NT2/D1 (cell line): ENCODE results near the gene DCBLD2.

Experiments
- DNase-seq: peaks from one replicate; pipeline ENCODE4 v3.0.0-alpha.2; 2011; ENCODE audit warnings: low read depth, low spot score
- H3K27me3 ChIP-seq: 2 replicates; pipeline ENCODE4 v1.6.0; 2011; ENCODE audit warnings: mild to moderate bottlenecking; ENCODE audit not compliant: insufficient read length, insufficient read depth
- H3K36me3 ChIP-seq: 2 replicates; pipeline ENCODE4 v1.6.1; 2011; ENCODE audit warnings: mild to moderate bottlenecking, low read length, mixed read lengths; ENCODE audit not compliant: insufficient read depth, insufficient read length
- H3K4me1 ChIP-seq: 2 replicates; pipeline ENCODE4 v1.5.1; 2011; ENCODE audit not compliant: insufficient read depth, insufficient read length
- H3K4me3 ChIP-seq: 2 replicates; pipeline ENCODE4 v1.5.1; 2011; ENCODE audit warnings: low read depth; ENCODE audit not compliant: insufficient read length
- H3K9ac ChIP-seq: 2 replicates; pipeline ENCODE4 v1.6.0; 2011; ENCODE audit warnings: low read depth; ENCODE audit not compliant: insufficient read length
- H3K9me3 ChIP-seq: 2 replicates; pipeline ENCODE4 v1.5.1; 2011; ENCODE audit warnings: mild to moderate bottlenecking, low read length; ENCODE audit not compliant: insufficient read depth
- SUZ12 ChIP-seq: IDR thresholded peaks from 2 replicates; pipeline ENCODE4 v1.6.1; 2011; ENCODE audit not compliant: insufficient read length, insufficient read depth; ENCODE audit errors: extremely low read depth
- YY1 ChIP-seq: IDR thresholded peaks from 2 replicates; pipeline ENCODE4 v1.6.1; 2011; ENCODE audit not compliant: insufficient read length, insufficient read depth
- ZNF274 ChIP-seq: IDR thresholded peaks from 2 replicates; pipeline ENCODE4 v1.6.1; 2011; ENCODE audit warnings: mild to moderate bottlenecking, low read depth, low read length

The DCBLD2 gene

DNA sequence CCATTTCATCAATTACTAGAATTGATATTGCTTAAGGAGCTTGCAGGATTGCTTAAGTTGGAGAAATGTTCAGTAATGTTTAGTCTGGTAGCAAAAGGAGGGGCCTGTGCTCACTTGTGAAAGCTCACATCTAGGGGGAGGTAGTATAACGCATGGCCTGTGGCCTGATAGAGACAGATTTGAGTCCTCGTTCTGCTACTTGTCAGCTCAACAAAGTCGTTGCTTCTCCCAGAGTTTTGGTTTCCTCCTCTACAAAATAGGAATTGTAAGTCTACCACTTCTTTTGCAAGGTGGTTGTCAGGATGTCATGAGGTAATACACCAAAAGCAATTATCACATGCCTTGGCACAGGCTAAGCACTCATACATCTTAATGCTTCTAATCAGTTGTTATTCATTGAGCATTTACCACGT, 137.0 kb downstream of the DCBLD2 start:
- TF ChIP-seq YY1 (no peak), SUZ12 (no peak), ZNF274 (no peak)
- Histone ChIP-seq H3K27me3 (no peaks in the 10 kb centered on the region), H3K9me3 (no peaks in the 10 kb centered on the region), H3K4me1 (no peaks in the 10 kb centered on the region), H3K36me3 (no peaks in the 10 kb centered on the region), H3K9ac (no peak overlapping the region), H3K4me3 (no peak overlapping the region)
- DNase-seq = no peak

DNA sequence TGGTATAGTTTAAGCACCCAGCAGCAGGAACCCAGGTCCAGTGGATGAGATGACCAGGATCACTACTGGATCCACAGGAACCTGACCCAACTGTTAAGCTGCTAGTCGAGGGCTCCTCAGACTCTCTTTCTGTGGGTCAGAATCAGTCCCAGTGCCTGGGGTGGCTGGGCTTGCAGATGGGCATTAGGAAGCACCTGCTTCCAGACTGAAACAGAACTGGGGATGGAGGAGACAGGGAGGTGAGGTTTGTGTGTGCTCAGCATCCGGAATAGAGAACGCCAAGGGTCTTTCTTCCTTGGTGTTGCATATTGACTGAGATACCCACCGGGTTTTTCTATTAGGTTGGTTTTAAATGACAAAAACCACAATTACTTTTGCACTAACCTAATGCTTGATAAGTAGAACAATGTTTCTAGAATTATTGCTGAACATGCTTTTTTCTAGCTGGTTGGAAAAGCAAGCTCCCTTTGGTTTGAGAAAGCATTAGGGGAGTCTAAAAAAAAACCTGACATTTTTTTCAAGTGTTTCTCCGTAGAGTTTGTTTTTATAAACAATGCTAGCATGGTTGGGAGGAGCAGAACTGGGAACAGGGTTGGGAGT, 137.6 kb downstream of the DCBLD2 start:
- Histone ChIP-seq H3K27me3 (no peaks in the 10 kb centered on the region), H3K36me3 (no peaks in the 10 kb centered on the region), H3K4me3 (no peak overlapping the region), H3K9ac (no peak overlapping the region), H3K4me1 (no peaks in the 10 kb centered on the region), H3K9me3 (no peaks in the 10 kb centered on the region)
- TF ChIP-seq SUZ12 = no peak
- no peak for TF ChIP-seq YY1
- TF ChIP-seq ZNF274 = no peak
- DNase-seq = no peak

DNA sequence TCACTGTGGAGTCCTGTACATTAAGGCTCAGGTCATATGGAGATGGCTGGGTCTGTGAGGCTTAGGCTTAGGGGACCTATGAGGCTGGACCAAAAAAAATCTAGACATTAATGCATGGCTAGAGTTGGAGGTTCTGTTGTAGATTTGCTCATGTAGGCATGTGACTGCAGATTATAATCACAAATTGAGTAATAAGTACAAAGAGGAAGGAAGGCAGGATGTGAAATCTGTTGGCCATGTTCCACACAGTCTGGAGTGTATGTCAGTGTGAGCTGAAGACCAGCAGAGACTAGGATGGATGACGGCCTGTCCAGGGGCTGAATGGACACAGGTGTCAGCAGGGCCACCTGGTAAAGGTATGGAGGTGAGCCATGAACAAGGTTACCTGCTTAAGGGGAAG, 138.4 kb downstream of the DCBLD2 start, which contains the start of gene ST3GAL6:
ST3GAL6 (plus strand) TSS at position 265 of the 400 bp plus-strand sequence. CDS start 5,101 bp downstream, outside the sequence.
- DNase-seq = no peak
- Histone ChIP-seq H3K27me3 (no peaks in the 10 kb centered on the region), H3K36me3 (no peaks in the 10 kb centered on the region), H3K9me3 (no peaks in the 10 kb centered on the region), H3K4me3 (no peak within 1 kb of the TSS), H3K4me1 (no peaks in the 10 kb centered on the region), H3K9ac (no peak within 1 kb of the TSS)
- no peak for TF ChIP-seq YY1
- no peak for TF ChIP-seq SUZ12
- no peak for TF ChIP-seq ZNF274

DNA sequence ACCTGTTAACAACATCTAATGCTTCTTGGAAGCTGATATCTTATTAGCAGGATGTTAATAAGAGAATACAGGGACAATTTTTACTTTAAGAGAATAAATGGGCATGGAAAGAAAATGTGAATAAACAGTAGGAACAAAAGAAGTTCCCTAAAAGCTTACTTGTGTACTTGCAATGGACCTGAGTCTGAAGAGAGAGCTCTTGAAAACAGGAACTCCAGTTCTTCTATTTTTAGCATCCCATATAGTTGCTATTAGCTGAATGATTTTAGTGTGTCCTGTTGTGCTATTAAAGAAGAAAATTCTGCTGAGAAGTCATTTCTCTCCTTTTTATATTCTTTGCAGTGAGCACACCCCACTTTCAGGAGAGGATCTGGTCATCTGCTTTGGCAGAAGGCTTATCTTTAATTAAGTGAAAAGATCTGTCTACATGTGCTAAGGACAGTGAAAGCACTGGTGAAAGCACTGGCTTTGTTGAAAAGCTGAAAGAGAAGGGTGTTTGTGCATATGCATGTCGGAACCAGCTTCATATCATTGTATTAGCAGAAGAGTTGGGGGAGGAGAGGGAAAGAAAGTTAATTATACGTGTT, 139.8 kb downstream of the DCBLD2 start:
- Histone ChIP-seq H3K4me1 (no peaks in the 10 kb centered on the region), H3K9me3 (no peaks in the 10 kb centered on the region), H3K27me3 (no peaks in the 10 kb centered on the region), H3K36me3 (peaks cover 3% of the 10 kb centered on the region), H3K4me3 (no peak overlapping the region), H3K9ac (no peak overlapping the region)
- TF ChIP-seq SUZ12 = no peak
- no peak for TF ChIP-seq ZNF274
- no peak for TF ChIP-seq YY1
- DNase-seq = no peak

DNA sequence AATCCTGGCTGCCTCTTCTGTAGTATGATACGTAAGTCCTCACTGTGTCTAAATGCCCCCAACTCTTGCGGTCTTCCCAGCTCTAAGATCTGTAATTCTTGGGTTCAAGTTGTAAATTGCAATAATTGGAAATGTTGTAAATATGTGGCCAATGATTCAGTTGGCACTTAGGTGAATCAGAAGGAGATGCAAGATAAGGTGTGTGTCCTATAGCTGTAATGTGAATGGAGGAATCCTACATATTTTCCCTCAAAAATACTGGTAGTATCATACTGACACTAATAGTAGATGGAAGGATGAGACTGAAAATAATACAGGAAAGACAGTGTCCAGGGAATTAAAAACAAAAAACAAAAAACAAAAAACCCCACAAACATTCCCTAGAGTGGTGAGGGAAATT, 141.9 kb downstream of the DCBLD2 start:
- Histone ChIP-seq H3K27me3 (no peaks in the 10 kb centered on the region), H3K36me3 (peaks cover 3% of the 10 kb centered on the region), H3K9ac (no peak overlapping the region), H3K9me3 (no peaks in the 10 kb centered on the region), H3K4me1 (no peaks in the 10 kb centered on the region), H3K4me3 (no peak overlapping the region)
- TF ChIP-seq YY1 (no peak), ZNF274 (no peak), SUZ12 (no peak)
- no peak for DNase-seq

DNA sequence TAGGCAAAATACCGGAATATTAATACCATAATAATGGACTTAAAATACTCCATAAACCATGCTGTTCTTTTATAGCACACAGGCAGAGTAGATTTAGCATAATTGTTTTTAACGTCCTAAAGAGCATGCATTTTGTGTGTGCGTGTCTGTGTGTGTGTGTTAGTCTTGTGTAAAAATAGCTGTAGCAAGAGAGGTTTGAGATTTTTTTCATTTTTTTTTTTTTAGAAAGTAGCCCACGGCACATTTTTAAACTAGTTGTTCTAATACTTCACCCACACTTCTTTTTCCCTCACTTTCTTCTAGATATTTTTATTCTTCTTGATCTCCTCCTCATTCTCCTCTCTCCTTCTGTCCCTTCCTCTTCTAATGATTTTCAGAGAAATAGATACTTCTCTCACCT, 145.9 kb downstream of the DCBLD2 start:
- DNase-seq = no peak
- H3K27me3 ChIP-seq = no peaks in the 10 kb centered on the region
- peaks cover 3% of the 10 kb centered on the region for H3K36me3 ChIP-seq
- H3K4me3 ChIP-seq = no peak overlapping the region
- TF ChIP-seq SUZ12 (no peak), ZNF274 (no peak)
- no peaks in the 10 kb centered on the region for H3K4me1 ChIP-seq
- no peaks in the 10 kb centered on the region for H3K9me3 ChIP-seq
- H3K9ac ChIP-seq = no peak overlapping the region

DNA sequence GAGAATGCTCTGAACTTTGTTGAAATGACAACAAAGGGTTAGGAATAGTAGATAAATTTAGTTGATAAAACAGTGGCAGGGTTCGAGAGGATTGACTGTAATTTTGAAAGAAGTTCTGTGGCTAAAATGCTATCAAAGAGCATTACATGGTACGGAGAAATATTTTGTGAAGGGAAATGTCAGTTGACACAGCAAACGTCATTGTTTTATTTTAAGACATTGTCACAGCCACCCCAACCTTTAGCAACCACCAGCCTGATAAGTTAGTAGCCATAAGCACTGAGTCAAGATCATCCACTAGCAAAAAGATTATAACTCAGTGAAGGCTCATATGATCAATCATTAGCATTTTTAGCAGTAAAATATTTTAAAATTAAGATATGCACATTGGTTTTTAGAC, 147.0 kb downstream of the DCBLD2 start:
- Histone ChIP-seq H3K9ac (no peak overlapping the region), H3K36me3 (peaks cover 3% of the 10 kb centered on the region), H3K4me1 (no peaks in the 10 kb centered on the region), H3K27me3 (no peaks in the 10 kb centered on the region), H3K4me3 (no peak overlapping the region), H3K9me3 (no peaks in the 10 kb centered on the region)
- no peak for DNase-seq
- TF ChIP-seq SUZ12 = no peak
